K562 (cell line): ENCODE measurements around the gene BSDC1. TPM values are rescaled to one million over a fixed set of nuclear protein-coding genes. Genes with fewer than 3 reads are reported as not detected.

Experiments used
- ATAC-seq: fragments of 200-7000 bp; cut with Tn5 transposase; 3 replicates; pipeline ENCODE4 v1.9.1; 2020; ENCODE audit warnings: moderate library complexity
- BruUV-seq: library from RNA; stranded (reverse); fragments of 400-500 nt; replicated peaks from 2 replicates; lab custom pipeline; 2021; lab: Mats Ljungman, UMichigan
- CTCF ChIA-PET: fragments of 300-600 bp; formaldehyde crosslinking; extraction: SDS; loops from one replicate; lab custom pipeline; 2021; ENCODE audit warnings: low intra/inter-chr PET ratio; lab: Yijun Ruan, JAX
- POLR2A ChIA-PET: fragments of 300-600, 350-650 bp; sonication (Branson Sonifier 250); formaldehyde crosslinking; extraction: SDS; loops from one replicate; lab custom pipeline; 2021; ENCODE audit warnings: antibody characterized with exemption, inconsistent platforms; lab: Yijun Ruan, JAX
- DNase-seq, 4 experiments: peaks; one replicate each; pipeline versions ENCODE4 v3.0.0 to v3.0.0-alpha.2; 2011 to 2018; ENCODE audit warnings: low spot score in 3 of 4, mixed read lengths in 3 of 4; ENCODE audit errors: extremely low read depth in 1 of 4
- FAIRE-seq: peaks from 2 replicates; lab custom pipeline; 2011; peaks lifted over from hg19 to GRCh38; lab: Jason Lieb, UNC
- H2AFZ ChIP-seq: 2 replicates; pipeline ENCODE4 v1.6.0; 2011; ENCODE audit warnings: low read depth, low read length, control low read depth, inconsistent platforms
- H3K27ac ChIP-seq: fragments of 200-600 bp; 3 replicates; pipeline ENCODE4 v1.8.0; 2011; ENCODE audit warnings: low read depth, mild to moderate bottlenecking, control low read depth, inconsistent platforms, low read length, moderate library complexity, mixed read lengths; ENCODE audit errors: extremely low read depth
- H3K27me3 ChIP-seq, 2 experiments: fragments of 300-600 bp in 1 of 2; 2 replicates in 1 of 2; 3 replicates in 1 of 2; pipeline versions ENCODE4 v1.6.0 to v1.8.0; 2011; ENCODE audit warnings: inconsistent platforms in 2 of 2, low read length in 2 of 2, mild to moderate bottlenecking in 1 of 2, mixed read lengths in 1 of 2, moderate library complexity in 1 of 2; ENCODE audit not compliant: control insufficient read depth in 2 of 2, insufficient read depth in 2 of 2
- H3K36me3 ChIP-seq: fragments of 300-600 bp; 3 replicates; pipeline ENCODE4 v1.8.0; 2011; ENCODE audit warnings: mild to moderate bottlenecking, low read length, inconsistent platforms; ENCODE audit not compliant: control insufficient read depth, insufficient read depth
- H3K4me1 ChIP-seq, 2 experiments: fragments of 200-600 bp in 1 of 2; replicated peaks in 1 of 2; 2 replicates in 1 of 2; 3 replicates in 1 of 2; pipeline versions ENCODE4 v1.5.1 to v1.8.0; 2011; ENCODE audit warnings: inconsistent platforms in 2 of 2, low read length in 2 of 2, mild to moderate bottlenecking in 1 of 2, mixed read lengths in 1 of 2, moderate library complexity in 1 of 2; ENCODE audit not compliant: control insufficient read depth in 2 of 2, insufficient read depth in 2 of 2
- H3K4me2 ChIP-seq: 2 replicates; pipeline ENCODE4 v1.6.1; 2011; ENCODE audit warnings: low read length, control low read depth, inconsistent platforms, mixed read lengths; ENCODE audit not compliant: insufficient read depth
- H3K4me3 ChIP-seq: fragments of 200-600 bp; sonication (generic), shearing (Covaris generic); 2 replicates; pipeline ENCODE4 v1.5.1; 2016; ENCODE audit warnings: control low read depth, inconsistent platforms
- H3K79me2 ChIP-seq: fragments of 200-600 bp; 3 replicates; pipeline ENCODE4 v1.8.0; 2011; ENCODE audit warnings: low read length, inconsistent platforms; ENCODE audit not compliant: control insufficient read depth, insufficient read depth
- H3K9ac ChIP-seq, 2 experiments: 2 replicates each; pipeline versions ENCODE4 v1.6.0 to v1.6.1; 2011; ENCODE audit warnings: low read depth in 2 of 2, low read length in 2 of 2, control low read depth in 1 of 2, inconsistent platforms in 1 of 2, mild to moderate bottlenecking in 1 of 2, mixed read lengths in 1 of 2; ENCODE audit not compliant: insufficient read depth in 1 of 2
- H3K9me1 ChIP-seq: one replicate; pipeline ENCODE4 v1.6.0; 2011; ENCODE audit warnings: inconsistent platforms, mild to moderate bottlenecking, low read length, moderate library complexity; ENCODE audit not compliant: control insufficient read depth, insufficient read depth
- H3K9me3 ChIP-seq: replicated peaks from 2 replicates; pipeline ENCODE4 v1.5.1; 2011; ENCODE audit warnings: low read depth, low read length, inconsistent platforms; ENCODE audit not compliant: control insufficient read depth, insufficient read depth
- H4K20me1 ChIP-seq: replicated peaks from 2 replicates; pipeline ENCODE4 v1.6.1; 2011; ENCODE audit warnings: low read length, inconsistent platforms, mixed read lengths; ENCODE audit not compliant: control insufficient read depth, insufficient read depth
- CREB3 ChIP-seq: fragments of 450-650 bp; conservative IDR thresholded peaks from 2 replicates; pipeline ENCODE4 v1.6.1; 2016; ENCODE audit warnings: missing genetic modification characterization, low read depth, mild to moderate bottlenecking, missing compliant biosample characterization, moderate library complexity
- DMBX1 ChIP-seq: fragments of 250-450 bp; sonication (Bioruptor Pico); IDR thresholded peaks from 2 replicates; pipeline ENCODE4 v1.8.0; 2022; ENCODE audit warnings: inconsistent platforms, mild to moderate bottlenecking, moderate library complexity, borderline replicate concordance
- DNMT1 ChIP-seq: fragments of 450-650 bp; IDR thresholded peaks from 2 replicates; pipeline ENCODE4 v1.6.1; 2016; ENCODE audit warnings: antibody characterized with exemption, mild to moderate bottlenecking
- KAT7 ChIP-seq: sonication (generic); formaldehyde crosslinking; IDR thresholded peaks from 2 replicates; pipeline ENCODE4 v1.8.0; 2022; ENCODE audit warnings: missing genetic modification reagents, mild to moderate bottlenecking, borderline replicate concordance
- L3MBTL2 ChIP-seq: fragments of 450-650 bp; IDR thresholded peaks from 2 replicates; pipeline ENCODE4 v1.6.1; 2016; ENCODE audit warnings: mild to moderate bottlenecking, moderate library complexity
- NR0B1 ChIP-seq: fragments of 450-650 bp; IDR thresholded peaks from one replicate; pipeline ENCODE4 v1.6.1; 2018; ENCODE audit warnings: mild to moderate bottlenecking, moderate library complexity; ENCODE audit not compliant: partially characterized antibody
- POLR2AphosphoS2 ChIP-seq: IDR thresholded peaks from 2 replicates; pipeline ENCODE4 v1.6.1; 2012; ENCODE audit warnings: low read length, improper control_type of control experiment
- RBM34 ChIP-seq: fragments of 200-400 bp; formaldehyde crosslinking; IDR thresholded peaks from 2 replicates; pipeline ENCODE4 v1.6.1; 2018; ENCODE audit warnings: low read length, borderline replicate concordance; ENCODE audit not compliant: insufficient read depth
- SNRNP70 ChIP-seq: fragments of 200-400 bp; formaldehyde crosslinking; optimal IDR thresholded peaks from 2 replicates; pipeline ENCODE3; 2017; ENCODE audit warnings: low read depth, low read length
- SRSF1 ChIP-seq: fragments of 200-400 bp; formaldehyde crosslinking; IDR thresholded peaks from 2 replicates; pipeline ENCODE4 v1.6.1; 2017; ENCODE audit warnings: mild to moderate bottlenecking, low read depth, low read length, moderate library complexity
- ZNF146 ChIP-seq: IDR thresholded peaks from one replicate; pipeline ENCODE4 v1.6.1; 2018; ENCODE audit warnings: missing compliant biosample characterization; ENCODE audit not compliant: unreplicated experiment
- ZNF57 ChIP-seq: fragments of 450-650 bp; formaldehyde crosslinking; IDR thresholded peaks from 2 replicates; pipeline ENCODE4 v1.4.0; 2020; ENCODE audit warnings: mild to moderate bottlenecking, moderate library complexity
- ZSCAN29 ChIP-seq: fragments of 450-650 bp; IDR thresholded peaks from 2 replicates; pipeline ENCODE4 v1.6.1; 2017
- in situ Hi-C: fragments of 300-500 bp; cut with MboI; formaldehyde crosslinking; loops from 4 replicates; pipeline ENCODE4 v1.15.0; 2018; ENCODE audit warnings: inconsistent platforms, mixed read lengths
- intact Hi-C: fragments of 100-400 bp; cut with micrococcal nuclease; formaldehyde crosslinking; loops from 2 replicates; pipeline ENCODE4 v1.14.2; 2022
- polyA plus RNA-seq, 8 experiments: library from polyadenylated mRNA; depleted of rRNA in 4 of 8; stranded (reverse) in 5 of 8; unstranded in 3 of 8; fragments of >200 nt; fragmentation: Nextera tagmentation in 2 of 8; fragmentation: Illumina TruSeq in 1 of 8; extraction: Ambion mirVana in 2 of 8; extraction: Trizol in 1 of 8; gene quantifications; 2 replicates each; pipeline versions ENCODE4 v1.2.1 to v1.2.3, GENCODE V29; 2011 to 2014; ENCODE audit warnings: inconsistent platforms in 1 of 8, missing spikeins in 1 of 8
- total RNA-seq, 7 experiments: library from RNA; depleted of rRNA in 6 of 7; stranded (reverse); fragments of >200 nt in 6 of 7; fragmentation: Illumina TruSeq in 2 of 7; extraction: Trizol in 2 of 7; gene quantifications; 2 replicates each; pipeline versions ENCODE4 v1.2.1 to v1.2.3, GENCODE V29; 2011 to 2021; ENCODE audit warnings: low replicate concordance in 1 of 7
- TF ChIP-seq, protein P1 (sequence below): fragments of 250-450 bp; sonication (Bioruptor Pico); IDR thresholded peaks from 2 replicates; pipeline ENCODE4 v1.8.0; 2022; ENCODE audit warnings: inconsistent platforms, mild to moderate bottlenecking, moderate library complexity, borderline replicate concordance
- TF ChIP-seq, protein P2 (sequence below): fragments of 250-450 bp; sonication (Bioruptor Pico); IDR thresholded peaks from 2 replicates; pipeline ENCODE4 v1.5.0; 2020; ENCODE audit warnings: mild to moderate bottlenecking

Gene BSDC1
- total and polyA plus RNA-seq, 9 of the 15 experiments (the other 6 are each of a cell fraction or from before 2014, with no cell fraction given), result 10.2 to 96.8 (median 73.1) TPM

- TF ChIP-seq CREB3 (tag) (peak; percentile 40; the same call in 1 of the 2 replicates), DMBX1 (CRISPR knock-in tag) (no peak), NR0B1 (no peak), L3MBTL2 (peak; percentile 90), SRSF1 (no peak), RBM34 (no peak)
Observed at GRCh38 chr1:32413507-32414185, 19.4 kb upstream of the BSDC1 start (continued).

DNA sequence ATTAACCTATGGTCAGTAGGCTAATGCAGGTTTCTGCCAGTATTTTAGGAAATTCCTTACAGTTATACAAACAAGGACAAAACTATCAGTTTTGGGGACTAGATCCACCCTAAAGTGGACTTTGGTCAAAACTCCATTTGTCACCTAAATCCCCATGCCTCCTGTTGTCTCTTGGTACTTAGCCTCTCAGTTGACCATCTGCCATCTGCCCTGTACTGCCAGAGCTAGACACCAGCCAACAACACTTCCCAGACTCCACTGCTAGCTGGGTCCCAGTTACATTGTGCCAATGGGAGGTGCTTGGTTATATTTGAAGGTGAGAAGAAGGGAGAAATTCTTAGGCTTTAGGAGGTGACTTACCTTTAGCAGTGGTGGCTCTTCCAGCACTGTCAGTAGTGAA lies 17.0 kb upstream of the BSDC1 start:
- in situ Hi-C loops, result no loop called here
- intact Hi-C loops, result loop anchor here (5.0 to 10.0 kb wide), 3 partner anchors 346 to 749 kb away; no protein-coding TSS in a partner anchor
- TF ChIP-seq POLR2AphosphoS2 (no peak), ZNF57 (CRISPR knock-in tag) (no peak), SNRNP70 (no peak), DNMT1 (no peak), ZNF146 (CRISPR knock-in tag) (no peak), KAT7 (CRISPR knock-in tag) (no peak), ZSCAN29 (no peak)
- TF ChIP-seq, protein P1, sequence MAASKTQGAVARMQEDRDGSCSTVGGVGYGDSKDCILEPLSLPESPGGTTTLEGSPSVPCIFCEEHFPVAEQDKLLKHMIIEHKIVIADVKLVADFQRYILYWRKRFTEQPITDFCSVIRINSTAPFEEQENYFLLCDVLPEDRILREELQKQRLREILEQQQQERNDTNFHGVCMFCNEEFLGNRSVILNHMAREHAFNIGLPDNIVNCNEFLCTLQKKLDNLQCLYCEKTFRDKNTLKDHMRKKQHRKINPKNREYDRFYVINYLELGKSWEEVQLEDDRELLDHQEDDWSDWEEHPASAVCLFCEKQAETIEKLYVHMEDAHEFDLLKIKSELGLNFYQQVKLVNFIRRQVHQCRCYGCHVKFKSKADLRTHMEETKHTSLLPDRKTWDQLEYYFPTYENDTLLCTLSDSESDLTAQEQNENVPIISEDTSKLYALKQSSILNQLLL (CRISPR knock-in tag), result no peak
- TF ChIP-seq, protein P2, sequence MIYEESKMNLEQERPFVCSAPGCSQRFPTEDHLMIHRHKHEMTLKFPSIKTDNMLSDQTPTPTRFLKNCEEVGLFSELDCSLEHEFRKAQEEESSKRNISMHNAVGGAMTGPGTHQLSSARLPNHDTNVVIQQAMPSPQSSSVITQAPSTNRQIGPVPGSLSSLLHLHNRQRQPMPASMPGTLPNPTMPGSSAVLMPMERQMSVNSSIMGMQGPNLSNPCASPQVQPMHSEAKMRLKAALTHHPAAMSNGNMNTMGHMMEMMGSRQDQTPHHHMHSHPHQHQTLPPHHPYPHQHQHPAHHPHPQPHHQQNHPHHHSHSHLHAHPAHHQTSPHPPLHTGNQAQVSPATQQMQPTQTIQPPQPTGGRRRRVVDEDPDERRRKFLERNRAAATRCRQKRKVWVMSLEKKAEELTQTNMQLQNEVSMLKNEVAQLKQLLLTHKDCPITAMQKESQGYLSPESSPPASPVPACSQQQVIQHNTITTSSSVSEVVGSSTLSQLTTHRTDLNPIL, result no peak

More for the DNA sequence above, 17.0 kb upstream of the BSDC1 start:
- Histone ChIP-seq H3K9ac (no peak overlapping the region), H3K9me1 (no peaks in the 10 kb centered on the region), H3K27ac (no peak overlapping the region), H3K79me2 (no peaks in the 10 kb centered on the region), H3K27me3 (no peaks in the 10 kb centered on the region), H3K9me3 (0 out of 2 replicates have a peak, but pooled peaks cover 4% of the 10 kb centered on the region), H3K4me1 (peaks cover 0 to 16% of the 10 kb centered on the region in 2 experiments; a peak in 3 of 5 replicates), H4K20me1 (no peaks in the 10 kb centered on the region), H3K4me3 (no peak overlapping the region), H2AFZ (no peak overlapping the region), H3K4me2 (no peak overlapping the region), H3K36me3 (no peaks in the 10 kb centered on the region)
- FAIRE-seq, result no peak
- POLR2A ChIA-PET, result interaction anchor here (0.7 to 1.9 kb wide), 3 partner anchors 10 to 17 kb away, joined by 4 to 10 read pairs (median 5); partner anchors contain the start of gene BSDC1
- no TSS peak for BruUV-seq
- ATAC-seq, result no peak
- CTCF ChIA-PET, result no interaction called here
- no peak for DNase-seq
